HFFc6 (cell line): ENCODE results near the gene MTURN. TPM values are rescaled to one million over a fixed set of nuclear protein-coding genes. Genes with fewer than 3 reads are reported as not detected.

Experiments used
- DNase-seq: peaks from one replicate; pipeline ENCODE4 v3.0.0-alpha.2; 2018
- H3K27ac Mint-ChIP-seq: 2 replicates; pipeline ENCODE4 v1.8.0; 2020; ENCODE audit warnings: mild to moderate bottlenecking, mixed read lengths
- H3K27me3 Mint-ChIP-seq: 2 replicates; pipeline ENCODE4 v1.8.0; 2021; ENCODE audit warnings: mild to moderate bottlenecking, moderate library complexity, mixed read lengths; ENCODE audit not compliant: insufficient read depth
- H3K36me3 Mint-ChIP-seq: 2 replicates; pipeline ENCODE4 v1.8.0; 2021; ENCODE audit warnings: low read depth, mixed read lengths
- H3K4me1 Mint-ChIP-seq: 2 replicates; pipeline ENCODE4 v1.8.0; 2020; ENCODE audit warnings: low read depth, mixed read lengths
- H3K4me3 Mint-ChIP-seq: 2 replicates; pipeline ENCODE4 v1.8.0; 2020; ENCODE audit warnings: mild to moderate bottlenecking, moderate library complexity, mixed read lengths
- H3K9me3 Mint-ChIP-seq: 2 replicates; pipeline ENCODE4 v1.8.0; 2020; ENCODE audit warnings: mild to moderate bottlenecking, mixed read lengths
- CTCF ChIP-seq: fragments of 200-600 bp; sonication (generic); IDR thresholded peaks from 2 replicates; pipeline ENCODE4 v1.5.0; 2021; ENCODE audit warnings: antibody characterized with exemption, mild to moderate bottlenecking
- total RNA-seq, 6 experiments: library from RNA; stranded (reverse); fragmentation: NEBNext Ultra II Directional; extraction: Animal tissue kit (Norgen Biotek cat#: 25700); gene quantifications; 2 replicates in 1 of 6; 3 replicates in 5 of 6; pipeline ENCODE4 v1.2.3, GENCODE V29; 2021

The MTURN gene
- total RNA-seq, 6 experiments from 2014 or later = 4.3 to 7.1 (median 5.9) TPM

GRCh38 chr7:30170476-30171205 lies 35.9 kb downstream of the MTURN start:
- Mint-ChIP-seq H3K36me3 (no peaks in the 10 kb centered on the region), H3K27me3 (peaks cover 8% of the 10 kb centered on the region), H3K27ac (peak overlapping the region; percentile 93), H3K4me1 (peaks cover 70% of the 10 kb centered on the region), H3K9me3 (no peaks in the 10 kb centered on the region), H3K4me3 (no peak overlapping the region)
- no peak for TF ChIP-seq CTCF
- no peak for DNase-seq

- Mint-ChIP-seq H3K27me3 (peaks cover 8% of the 10 kb centered on the region; the same call in 1 of the 2 replicates), H3K36me3 (no peaks in the 10 kb centered on the region), H3K27ac (peak overlapping the region; percentile 93), H3K9me3 (no peaks in the 10 kb centered on the region), H3K4me3 (peak overlapping the region; percentile 67), H3K4me1 (peaks cover 73% of the 10 kb centered on the region)
- peak; percentile 77 for DNase-seq
- no peak for TF ChIP-seq CTCF
These were observed 37.1 kb downstream of the MTURN start for GRCh38 chr7:30171766-30172447.

GRCh38 chr7:30172451-30172850 lies 37.7 kb downstream of the MTURN start:
- H3K9me3 Mint-ChIP-seq = no peaks in the 10 kb centered on the region
- H3K4me3 Mint-ChIP-seq = peak overlapping the region; percentile 32
- TF ChIP-seq CTCF = no peak
- H3K36me3 Mint-ChIP-seq = no peaks in the 10 kb centered on the region
- peaks cover 73% of the 10 kb centered on the region for H3K4me1 Mint-ChIP-seq
- H3K27ac Mint-ChIP-seq = peak overlapping the region; percentile 93
- DNase-seq = peak; percentile 30
- H3K27me3 Mint-ChIP-seq = peaks cover 8% of the 10 kb centered on the region; the same call in 1 of the 2 replicates

GRCh38 chr7:30173058-30173897 lies 38.5 kb downstream of the MTURN start:
- H3K27ac Mint-ChIP-seq = peak overlapping the region; percentile 93
- TF ChIP-seq CTCF = peak; percentile 71
- H3K4me1 Mint-ChIP-seq = peaks cover 73% of the 10 kb centered on the region
- no peaks in the 10 kb centered on the region for H3K36me3 Mint-ChIP-seq
- peak overlapping the region; percentile 52 for H3K4me3 Mint-ChIP-seq
- H3K27me3 Mint-ChIP-seq = peaks cover 9% of the 10 kb centered on the region
- H3K9me3 Mint-ChIP-seq = no peaks in the 10 kb centered on the region
- peak; percentile 99 for DNase-seq

- Mint-ChIP-seq H3K4me1 (peaks cover 55% of the 10 kb centered on the region), H3K4me3 (no peak overlapping the region), H3K27ac (no peak overlapping the region), H3K9me3 (no peaks in the 10 kb centered on the region), H3K27me3 (peaks cover 8% of the 10 kb centered on the region), H3K36me3 (no peaks in the 10 kb centered on the region)
- TF ChIP-seq CTCF = no peak
- DNase-seq = no peak
These were observed 40.4 kb downstream of the MTURN start for GRCh38 chr7:30175180-30175579.
